ENCODE measurements around the gene ACTL6B.
"Not testable (repeated sequence)": the region's sequence is repeated elsewhere in the genome, so short reads cannot be mapped to it uniquely, and the experiment has no call there.

Gene ACTL6B

DNA sequence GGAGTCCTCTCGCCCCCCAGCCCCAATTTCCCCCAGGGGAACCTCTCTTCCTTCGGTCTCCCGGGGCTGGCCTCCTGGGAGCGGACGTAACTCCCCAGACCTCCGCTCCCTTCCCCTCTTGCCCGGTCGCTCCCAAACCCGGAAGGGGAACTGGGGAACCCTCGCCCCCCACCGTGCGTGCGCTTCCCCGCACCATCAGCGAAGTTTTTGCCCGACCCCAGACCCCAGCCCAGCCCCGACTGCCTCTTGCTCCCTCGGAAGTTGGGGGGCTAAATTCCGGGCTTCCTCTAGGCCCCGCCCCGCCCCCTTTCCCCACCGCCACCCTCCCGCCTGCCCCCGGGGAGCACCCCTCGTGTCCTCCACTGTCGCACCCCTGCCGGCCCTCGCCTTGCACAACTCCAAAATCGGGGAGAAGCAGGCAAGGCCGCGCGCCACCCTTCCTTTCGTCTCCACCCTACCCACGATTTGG is 17.7 kb upstream of the ACTL6B start:
- DNase-seq = no peak
- Histone ChIP-seq H3K36me3 (replicated peaks) (peaks cover 25% of the 10 kb centered on the region), H3K27me3 (replicated peaks) (no peaks in the 10 kb centered on the region), H3K27ac (peak overlapping the region; percentile 99), H3K4me3 (ENCODE audit: low read depth, low read length) (peak overlapping the region; percentile 89)
- TF ChIP-seq, protein P1, sequence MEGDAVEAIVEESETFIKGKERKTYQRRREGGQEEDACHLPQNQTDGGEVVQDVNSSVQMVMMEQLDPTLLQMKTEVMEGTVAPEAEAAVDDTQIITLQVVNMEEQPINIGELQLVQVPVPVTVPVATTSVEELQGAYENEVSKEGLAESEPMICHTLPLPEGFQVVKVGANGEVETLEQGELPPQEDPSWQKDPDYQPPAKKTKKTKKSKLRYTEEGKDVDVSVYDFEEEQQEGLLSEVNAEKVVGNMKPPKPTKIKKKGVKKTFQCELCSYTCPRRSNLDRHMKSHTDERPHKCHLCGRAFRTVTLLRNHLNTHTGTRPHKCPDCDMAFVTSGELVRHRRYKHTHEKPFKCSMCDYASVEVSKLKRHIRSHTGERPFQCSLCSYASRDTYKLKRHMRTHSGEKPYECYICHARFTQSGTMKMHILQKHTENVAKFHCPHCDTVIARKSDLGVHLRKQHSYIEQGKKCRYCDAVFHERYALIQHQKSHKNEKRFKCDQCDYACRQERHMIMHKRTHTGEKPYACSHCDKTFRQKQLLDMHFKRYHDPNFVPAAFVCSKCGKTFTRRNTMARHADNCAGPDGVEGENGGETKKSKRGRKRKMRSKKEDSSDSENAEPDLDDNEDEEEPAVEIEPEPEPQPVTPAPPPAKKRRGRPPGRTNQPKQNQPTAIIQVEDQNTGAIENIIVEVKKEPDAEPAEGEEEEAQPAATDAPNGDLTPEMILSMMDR (IDR thresholded peaks at IDR 0.05; ENCODE audit: low read depth, low read length, missing control alignments) = no peak
- in situ Hi-C loops (cut with HindIII; ENCODE audit: low pct_ligation_motif_present, low sequenced_read_pairs) = no loop called here

DNA sequence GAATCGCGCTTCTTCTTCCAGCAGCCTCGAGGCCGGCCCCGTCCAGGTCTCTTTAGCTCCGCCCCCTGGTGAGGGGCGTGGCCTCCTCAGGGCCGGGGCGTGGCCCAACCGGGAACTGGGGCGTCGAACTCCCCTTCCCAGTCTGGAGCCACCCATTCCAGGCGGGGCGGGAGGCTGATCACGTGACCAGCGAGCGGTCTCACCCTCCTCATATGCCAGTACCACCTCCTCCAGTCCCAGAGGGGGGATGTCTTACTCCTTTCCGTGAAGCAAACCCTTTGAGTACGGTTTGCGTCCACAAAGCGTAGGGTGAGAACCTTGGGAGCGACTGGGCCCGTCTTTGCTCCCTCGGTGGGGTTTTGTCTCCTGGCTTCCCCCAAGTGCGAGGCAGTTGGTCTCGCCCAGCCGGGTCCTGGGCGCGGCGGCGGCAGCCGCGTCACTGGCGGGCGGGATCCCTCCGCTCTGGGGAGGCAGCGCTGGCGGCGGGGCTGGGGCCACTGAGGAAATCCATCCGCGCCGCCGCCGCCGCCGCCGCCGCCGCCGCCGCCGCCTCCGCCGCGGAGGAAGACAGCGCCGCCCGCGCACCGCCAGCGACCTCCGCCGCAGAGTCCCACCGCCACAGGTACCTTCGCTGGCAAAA is 17.2 kb upstream of the ACTL6B start, which contains the start of gene GNB2:
GNB2 (plus strand) TSS at position 439 of the 640 bp plus-strand sequence. CDS start 2,526 bp downstream, outside the sequence.
- Histone ChIP-seq H3K27me3 (replicated peaks) (no peaks in the 10 kb centered on the region), H3K4me3 (ENCODE audit: low read depth, low read length) (peak within 1 kb of the TSS; percentile 89), H3K27ac (peak within 1 kb of the TSS; percentile 99), H3K36me3 (replicated peaks) (peaks cover 21% of the 10 kb centered on the region)
- DNase-seq = peak; percentile 98
- in situ Hi-C loops (cut with HindIII; ENCODE audit: low pct_ligation_motif_present, low sequenced_read_pairs) = no loop called here
- TF ChIP-seq, protein P1 (IDR thresholded peaks at IDR 0.05; ENCODE audit: low read depth, low read length, missing control alignments) = no peak

DNA sequence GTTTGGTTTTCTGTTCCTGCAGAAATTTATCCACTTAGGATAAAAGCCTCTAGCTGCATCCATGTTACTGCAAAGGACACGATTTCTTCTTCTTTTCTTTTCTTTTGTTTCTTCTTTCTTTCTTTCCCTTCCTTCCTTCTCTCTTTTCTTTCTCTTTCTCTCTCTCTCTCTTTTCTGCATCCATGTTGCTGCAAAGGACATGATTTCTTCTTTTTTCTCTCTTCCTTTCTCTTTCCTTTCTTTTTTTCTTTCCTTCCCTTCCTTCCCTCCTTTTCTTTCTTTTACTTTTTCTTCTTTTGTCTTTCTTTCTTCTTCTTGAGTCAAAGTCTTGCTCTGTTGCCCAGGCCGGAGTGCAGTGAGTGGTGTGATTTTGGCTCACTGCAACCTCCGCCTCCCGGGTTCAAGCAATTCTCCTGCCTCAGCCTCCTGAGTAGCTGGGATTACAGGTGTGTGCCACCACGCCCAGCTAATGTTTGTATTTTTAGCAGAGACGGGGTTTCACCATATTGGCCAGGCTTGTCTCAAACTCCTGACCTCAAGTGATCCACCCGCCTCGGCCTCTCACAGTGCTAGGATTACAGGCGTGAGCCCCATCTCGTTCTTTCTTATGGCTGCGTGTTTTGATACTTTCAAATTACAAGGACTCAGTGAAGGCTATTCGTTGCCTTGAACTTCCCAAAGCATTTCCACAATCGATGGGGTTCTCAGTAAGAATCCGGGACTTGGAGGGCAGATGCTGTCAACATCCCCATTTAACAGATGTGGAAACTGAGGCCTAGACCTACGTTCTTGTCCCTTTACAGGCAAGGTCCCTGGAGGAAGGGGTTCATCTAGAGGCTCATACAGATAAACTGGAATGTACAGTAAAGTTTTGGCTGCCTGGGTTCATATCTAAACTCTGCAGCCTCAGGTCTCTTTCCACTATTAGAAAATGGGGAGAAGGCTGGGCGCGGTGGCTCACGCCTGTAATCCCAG is 15.4 kb upstream of the ACTL6B start:
- H3K4me3 ChIP-seq (ENCODE audit: low read depth, low read length) = no peak overlapping the region
- no peak for DNase-seq
- TF ChIP-seq, protein P1 (IDR thresholded peaks at IDR 0.05; ENCODE audit: low read depth, low read length, missing control alignments) = no peak
- in situ Hi-C loops (cut with HindIII; ENCODE audit: low pct_ligation_motif_present, low sequenced_read_pairs) = no loop called here
- no peaks in the 10 kb centered on the region for H3K27me3 ChIP-seq (replicated peaks)
- H3K27ac ChIP-seq = no peak overlapping the region
- H3K36me3 ChIP-seq (replicated peaks) = peaks cover 3% of the 10 kb centered on the region

DNA sequence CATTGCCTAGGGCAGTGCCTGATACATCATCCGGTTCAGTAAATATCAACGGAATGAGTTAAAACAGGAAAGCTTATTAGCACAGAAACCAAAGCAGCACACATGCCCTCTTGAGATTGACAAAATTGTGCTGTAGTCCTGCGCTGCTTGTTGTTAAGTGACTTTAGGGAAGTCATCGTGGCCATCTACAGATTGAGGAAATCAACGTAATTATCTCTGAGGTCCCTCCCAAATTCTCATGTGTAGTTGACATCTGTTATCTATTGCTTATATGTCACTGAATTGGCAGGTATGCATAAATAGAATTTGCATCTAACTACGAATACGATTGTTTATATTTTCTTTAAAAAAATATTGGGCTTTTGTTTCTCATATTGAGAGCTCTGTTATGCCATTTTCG is 13.8 kb upstream of the ACTL6B start:
- TF ChIP-seq, protein P1 (IDR thresholded peaks at IDR 0.05; ENCODE audit: low read depth, low read length, missing control alignments) = no peak
- no peak overlapping the region for H3K4me3 ChIP-seq (ENCODE audit: low read depth, low read length)
- DNase-seq = no peak
- H3K36me3 ChIP-seq (replicated peaks) = no peaks in the 10 kb centered on the region
- no peaks in the 10 kb centered on the region for H3K27me3 ChIP-seq (replicated peaks)
- in situ Hi-C loops (cut with HindIII; ENCODE audit: low pct_ligation_motif_present, low sequenced_read_pairs) = no loop called here
- no peak overlapping the region for H3K27ac ChIP-seq

DNA sequence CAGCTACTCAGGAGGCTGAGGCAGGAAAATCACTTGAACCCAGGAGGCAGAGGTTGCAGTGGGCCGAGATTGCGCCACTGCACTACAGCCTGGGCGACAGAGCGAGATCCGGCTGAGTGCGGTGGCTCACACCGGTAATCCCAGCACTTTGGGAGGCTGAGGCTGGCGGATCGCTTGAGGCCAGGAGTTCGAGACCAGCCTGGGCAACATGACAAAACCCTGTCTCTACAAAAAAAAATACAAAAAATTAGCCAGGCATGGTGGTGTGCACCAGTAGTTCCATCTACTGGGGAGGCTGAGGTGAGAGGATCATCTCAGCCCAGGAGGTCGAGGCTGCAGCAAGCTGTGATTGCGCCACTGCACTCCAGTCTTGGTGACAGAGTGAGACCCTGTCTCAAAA is 12.9 kb upstream of the ACTL6B start:
- DNase-seq; in situ Hi-C loops (cut with HindIII; ENCODE audit: low pct_ligation_motif_present, low sequenced_read_pairs); H3K27me3 ChIP-seq (replicated peaks); H3K36me3 ChIP-seq (replicated peaks); H3K27ac ChIP-seq; H3K4me3 ChIP-seq (ENCODE audit: low read depth, low read length): not testable (repeated sequence)

DNA sequence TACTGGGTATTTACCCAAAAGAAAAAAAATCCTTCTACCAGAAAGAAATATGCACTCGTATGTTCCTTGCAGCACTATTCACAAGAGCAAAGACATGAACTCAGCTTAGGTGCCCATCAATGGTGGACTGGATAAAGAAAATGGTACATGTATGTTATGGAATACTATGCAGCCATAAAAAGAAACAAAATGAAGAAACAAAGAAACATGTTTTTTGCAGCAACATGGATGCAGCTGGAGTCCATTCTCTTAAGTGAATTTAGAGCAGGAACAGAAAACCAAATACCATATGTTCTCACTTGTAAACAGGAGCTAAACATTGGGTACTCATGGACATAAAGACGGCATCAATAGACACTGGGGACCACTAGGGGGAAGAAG is 11.8 kb upstream of the ACTL6B start:
- no peaks in the 10 kb centered on the region for H3K27me3 ChIP-seq (replicated peaks)
- H3K4me3 ChIP-seq (ENCODE audit: low read depth, low read length) = no peak overlapping the region
- no peaks in the 10 kb centered on the region for H3K36me3 ChIP-seq (replicated peaks)
- in situ Hi-C loops (cut with HindIII; ENCODE audit: low pct_ligation_motif_present, low sequenced_read_pairs) = no loop called here
- DNase-seq = no peak
- H3K27ac ChIP-seq = no peak overlapping the region
- TF ChIP-seq, protein P1 (IDR thresholded peaks at IDR 0.05; ENCODE audit: low read depth, low read length, missing control alignments) = no peak

All from brain microvascular endothelial cell (primary cell).